PC-9 (cell line): ENCODE measurements around the gene PPEF1. TPM values are rescaled to one million over a fixed set of nuclear protein-coding genes. Genes with fewer than 3 reads are reported as not detected.

Source experiments
- BruUV-seq: library from RNA; stranded (reverse); fragments of 400-500 nt; replicated peaks from 2 replicates; lab custom pipeline; 2021; lab: Mats Ljungman, UMichigan
- CTCF ChIA-PET: fragments of 300-600 bp; sonication (Branson Sonifier 250); formaldehyde crosslinking; loops from one replicate; lab custom pipeline; 2022; ENCODE audit warnings: antibody characterized with exemption; lab: Charles Lee
- POLR2A ChIA-PET: fragments of 300-600 bp; sonication (Branson Sonifier 250); formaldehyde crosslinking; loops from one replicate; lab custom pipeline; 2022; ENCODE audit warnings: antibody characterized with exemption; ENCODE audit not compliant: unreplicated experiment; lab: Charles Lee
- DNase-seq, 2 experiments: peaks; one replicate each; pipeline versions ENCODE4 v3.0.0 to v3.0.0-alpha.2; 2015 to 2022; ENCODE audit warnings: mixed read lengths in 1 of 2
- H2AFZ ChIP-seq: fragments of 200-600 bp; sonication (generic); 2 replicates; pipeline ENCODE4 v1.8.1; 2017; ENCODE audit warnings: antibody characterized with exemption
- H3F3A ChIP-seq: fragments of 200-600 bp; sonication (generic); 2 replicates; pipeline ENCODE4 v1.8.1; 2017; ENCODE audit warnings: antibody characterized with exemption, mild to moderate bottlenecking, low read depth; ENCODE audit not compliant: insufficient read depth
- H3K27ac ChIP-seq: fragments of 200-600 bp; sonication (generic); 2 replicates; pipeline ENCODE4 v1.6.1; 2016; ENCODE audit warnings: mixed run types
- H3K27me3 ChIP-seq: fragments of 200-600 bp; sonication (generic); 2 replicates; pipeline ENCODE4 v1.6.1; 2016; ENCODE audit warnings: low read depth, mixed run types; ENCODE audit not compliant: insufficient read depth
- H3K36me3 ChIP-seq: fragments of 200-600 bp; sonication (generic); 2 replicates; pipeline ENCODE4 v1.6.1; 2016; ENCODE audit warnings: low read depth, mixed run types
- H3K4me1 ChIP-seq: fragments of 200-600 bp; sonication (generic); replicated peaks from 2 replicates; pipeline ENCODE4 v1.6.1; 2016; ENCODE audit warnings: mixed run types; ENCODE audit not compliant: insufficient read depth
- H3K4me2 ChIP-seq: fragments of 200-600 bp; sonication (generic); 2 replicates; pipeline ENCODE4 v1.6.1; 2017; ENCODE audit warnings: mixed run types
- H3K4me3 ChIP-seq: fragments of 200-600 bp; sonication (generic); 2 replicates; pipeline ENCODE4 v1.6.1; 2016; ENCODE audit warnings: mixed run types
- H3K79me2 ChIP-seq: fragments of 200-600 bp; sonication (generic); 2 replicates; pipeline ENCODE4 v1.6.1; 2017; ENCODE audit warnings: low read depth, mixed run types
- H3K9me2 ChIP-seq: fragments of 200-600 bp; sonication (generic); 2 replicates; pipeline ENCODE4 v1.8.1; 2017; ENCODE audit warnings: mild to moderate bottlenecking; ENCODE audit not compliant: insufficient read depth
- H3K9me3 ChIP-seq: fragments of 200-600 bp; sonication (generic); 2 replicates; pipeline ENCODE4 v1.8.1; 2016; ENCODE audit warnings: low read depth; ENCODE audit not compliant: insufficient read depth
- H4K20me1 ChIP-seq: fragments of 200-600 bp; sonication (generic); 2 replicates; pipeline ENCODE4 v1.8.1; 2017; ENCODE audit not compliant: insufficient read depth
- EZH2 ChIP-seq: fragments of 200-600 bp; sonication (generic); IDR thresholded peaks from 2 replicates; pipeline ENCODE4 v1.8.0; 2017; ENCODE audit warnings: antibody characterized with exemption, low read depth
- intact Hi-C: fragments of 100-400 bp; cut with micrococcal nuclease; formaldehyde crosslinking; loops from one replicate; pipeline ENCODE4 v1.10.0; 2022; ENCODE audit not compliant: unreplicated experiment
- total RNA-seq: library from RNA; stranded (reverse); gene quantifications from 2 replicates; pipeline ENCODE4 v1.2.3, GENCODE V29; 2021
- TF ChIP-seq, protein P1 (sequence below): fragments of 200-600 bp; sonication (generic); conservative IDR thresholded peaks from 2 replicates; pipeline ENCODE4 v1.6.1; 2017; ENCODE audit warnings: mixed run types, antibody characterized with exemption, mild to moderate bottlenecking, moderate library complexity

The PPEF1 gene
- total RNA-seq, 1 experiment from 2014 or later: not detected

DNA sequence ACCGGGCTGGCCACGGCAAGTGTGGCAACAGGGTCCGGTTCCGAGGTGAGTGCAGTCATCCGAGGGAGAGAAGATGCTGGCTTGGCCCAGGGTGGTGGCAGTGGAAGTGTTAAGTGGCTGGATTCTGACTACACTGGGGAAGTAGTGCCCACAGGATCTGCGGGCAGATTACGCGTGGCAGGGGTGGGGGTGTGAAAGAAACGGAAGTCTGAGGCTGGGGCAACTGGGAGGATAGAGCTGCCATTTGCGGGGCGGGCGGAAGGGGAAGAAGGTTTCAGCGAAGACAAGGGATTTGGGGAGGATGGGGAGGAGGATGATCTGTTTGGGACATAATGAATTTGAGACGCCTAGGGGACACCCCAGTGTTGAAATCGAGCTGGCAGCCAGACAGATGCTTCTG lies 40.8 kb upstream of the PPEF1 start:
- Histone ChIP-seq H3K4me3 (no peak overlapping the region), H3F3A (no peaks in the 10 kb centered on the region), H3K79me2 (no peaks in the 10 kb centered on the region), H3K9me2 (no peaks in the 10 kb centered on the region), H3K27me3 (no peaks in the 10 kb centered on the region), H3K27ac (no peak overlapping the region), H3K4me1 (no peaks in the 10 kb centered on the region), H4K20me1 (no peaks in the 10 kb centered on the region), H2AFZ (no peak overlapping the region), H3K9me3 (no peaks in the 10 kb centered on the region), H3K4me2 (no peak overlapping the region), H3K36me3 (no peaks in the 10 kb centered on the region)
- ChIA-PET POLR2A (no interaction called here), CTCF (no interaction called here)
- no TSS peak for BruUV-seq
- no peak for TF ChIP-seq EZH2
- TF ChIP-seq, protein P1, sequence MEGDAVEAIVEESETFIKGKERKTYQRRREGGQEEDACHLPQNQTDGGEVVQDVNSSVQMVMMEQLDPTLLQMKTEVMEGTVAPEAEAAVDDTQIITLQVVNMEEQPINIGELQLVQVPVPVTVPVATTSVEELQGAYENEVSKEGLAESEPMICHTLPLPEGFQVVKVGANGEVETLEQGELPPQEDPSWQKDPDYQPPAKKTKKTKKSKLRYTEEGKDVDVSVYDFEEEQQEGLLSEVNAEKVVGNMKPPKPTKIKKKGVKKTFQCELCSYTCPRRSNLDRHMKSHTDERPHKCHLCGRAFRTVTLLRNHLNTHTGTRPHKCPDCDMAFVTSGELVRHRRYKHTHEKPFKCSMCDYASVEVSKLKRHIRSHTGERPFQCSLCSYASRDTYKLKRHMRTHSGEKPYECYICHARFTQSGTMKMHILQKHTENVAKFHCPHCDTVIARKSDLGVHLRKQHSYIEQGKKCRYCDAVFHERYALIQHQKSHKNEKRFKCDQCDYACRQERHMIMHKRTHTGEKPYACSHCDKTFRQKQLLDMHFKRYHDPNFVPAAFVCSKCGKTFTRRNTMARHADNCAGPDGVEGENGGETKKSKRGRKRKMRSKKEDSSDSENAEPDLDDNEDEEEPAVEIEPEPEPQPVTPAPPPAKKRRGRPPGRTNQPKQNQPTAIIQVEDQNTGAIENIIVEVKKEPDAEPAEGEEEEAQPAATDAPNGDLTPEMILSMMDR: no peak
- no peak for DNase-seq
- intact Hi-C loops: no loop called here

DNA sequence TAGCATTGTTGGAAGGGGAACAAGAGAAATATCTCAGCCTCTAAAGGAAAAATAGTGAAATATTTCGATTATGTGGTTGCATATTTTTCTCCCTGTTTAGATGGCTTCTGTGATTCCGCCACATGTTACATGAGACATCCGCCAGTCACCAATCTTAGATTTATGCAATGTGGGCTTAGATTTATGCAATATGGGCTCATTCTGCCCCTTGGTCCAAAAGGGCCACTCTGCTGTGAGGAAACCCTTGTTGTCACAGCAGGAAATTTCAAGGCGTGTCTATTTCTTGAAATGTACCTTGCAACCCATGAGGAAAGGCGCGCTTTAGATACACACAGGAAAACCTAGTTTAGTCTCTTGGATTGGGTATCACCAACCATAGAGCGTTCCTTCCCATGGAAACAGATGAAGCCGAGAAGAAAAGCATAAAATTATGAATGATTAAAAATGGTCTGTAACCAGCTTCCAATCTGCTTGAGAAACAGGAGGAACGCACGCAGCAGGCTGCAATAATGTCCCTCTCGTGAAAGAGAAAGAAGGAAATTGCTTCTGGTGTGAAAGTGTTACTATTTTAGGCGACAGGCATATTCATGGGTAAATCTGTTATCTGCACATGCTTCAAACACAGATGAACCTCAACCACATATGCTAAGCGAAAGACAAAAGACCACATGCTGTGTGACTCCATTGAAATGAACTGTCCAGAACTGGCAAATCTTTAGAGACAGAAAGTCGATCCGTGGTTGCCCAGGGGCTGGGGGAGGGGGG lies 39.2 kb upstream of the PPEF1 start:
- no peak for DNase-seq
- CTCF ChIA-PET: no interaction called here
- Histone ChIP-seq H3K36me3 (no peaks in the 10 kb centered on the region), H3K27ac (no peak overlapping the region), H3K4me3 (no peak overlapping the region), H4K20me1 (no peaks in the 10 kb centered on the region), H3F3A (no peaks in the 10 kb centered on the region), H3K9me3 (no peaks in the 10 kb centered on the region), H3K79me2 (no peaks in the 10 kb centered on the region), H3K4me2 (no peak overlapping the region), H3K4me1 (no peaks in the 10 kb centered on the region), H3K9me2 (no peaks in the 10 kb centered on the region), H3K27me3 (no peaks in the 10 kb centered on the region), H2AFZ (no peak overlapping the region)
- POLR2A ChIA-PET: no interaction called here
- no TSS peak for BruUV-seq
- no peak for TF ChIP-seq EZH2
- TF ChIP-seq, protein P1: no peak
- intact Hi-C loops: no loop called here

GRCh38 chrX:18672008-18672407 lies 35.4 kb upstream of the PPEF1 start, which contains the start of gene RS1:
Gene RS1, minus strand, starts transcription at chrX:18672108. Its CDS starts 40 bp downstream, at chrX:18672068.
- Histone ChIP-seq H3K4me2 (no peak within 1 kb of the TSS), H4K20me1 (no peaks in the 10 kb centered on the region), H3K27me3 (no peaks in the 10 kb centered on the region), H3K27ac (no peak within 1 kb of the TSS), H3K79me2 (no peaks in the 10 kb centered on the region), H3K4me3 (no peak within 1 kb of the TSS), H3K4me1 (peaks cover 4% of the 10 kb centered on the region; the same call in 1 of the 2 replicates), H3K36me3 (no peaks in the 10 kb centered on the region), H3K9me2 (no peaks in the 10 kb centered on the region), H2AFZ (no peak within 1 kb of the TSS), H3K9me3 (no peaks in the 10 kb centered on the region), H3F3A (no peaks in the 10 kb centered on the region)
- ChIA-PET CTCF (no interaction called here), POLR2A (no interaction called here)
- TF ChIP-seq, protein P1: no peak
- no peak for TF ChIP-seq EZH2
- intact Hi-C loops: no loop called here
- BruUV-seq: no TSS peak
- DNase-seq: no peak
